NB4 (cell line): Measurements from ENCODE around the gene GPR176.

ENCODE experiments used
- POLR2A ChIP-seq: IDR thresholded peaks from 2 replicates; pipeline ENCODE4 v1.6.1; 2011; ENCODE audit warnings: mild to moderate bottlenecking; ENCODE audit not compliant: insufficient read length; ENCODE audit errors: extremely low read depth
- TF ChIP-seq, protein P1 (sequence below): IDR thresholded peaks from one replicate; pipeline ENCODE4 v1.5.1; 2012; ENCODE audit warnings: low read depth, low read length

- TF ChIP-seq, protein P1, sequence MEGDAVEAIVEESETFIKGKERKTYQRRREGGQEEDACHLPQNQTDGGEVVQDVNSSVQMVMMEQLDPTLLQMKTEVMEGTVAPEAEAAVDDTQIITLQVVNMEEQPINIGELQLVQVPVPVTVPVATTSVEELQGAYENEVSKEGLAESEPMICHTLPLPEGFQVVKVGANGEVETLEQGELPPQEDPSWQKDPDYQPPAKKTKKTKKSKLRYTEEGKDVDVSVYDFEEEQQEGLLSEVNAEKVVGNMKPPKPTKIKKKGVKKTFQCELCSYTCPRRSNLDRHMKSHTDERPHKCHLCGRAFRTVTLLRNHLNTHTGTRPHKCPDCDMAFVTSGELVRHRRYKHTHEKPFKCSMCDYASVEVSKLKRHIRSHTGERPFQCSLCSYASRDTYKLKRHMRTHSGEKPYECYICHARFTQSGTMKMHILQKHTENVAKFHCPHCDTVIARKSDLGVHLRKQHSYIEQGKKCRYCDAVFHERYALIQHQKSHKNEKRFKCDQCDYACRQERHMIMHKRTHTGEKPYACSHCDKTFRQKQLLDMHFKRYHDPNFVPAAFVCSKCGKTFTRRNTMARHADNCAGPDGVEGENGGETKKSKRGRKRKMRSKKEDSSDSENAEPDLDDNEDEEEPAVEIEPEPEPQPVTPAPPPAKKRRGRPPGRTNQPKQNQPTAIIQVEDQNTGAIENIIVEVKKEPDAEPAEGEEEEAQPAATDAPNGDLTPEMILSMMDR, result no peak
- no peak for TF ChIP-seq POLR2A
Observed at GRCh38 chr15:39944726-39945125, 24.7 kb upstream of the GPR176 start.
